ENCODE results near the gene FCN3.

GRCh38 chr1:27364696-27365371 is 9.8 kb downstream of the FCN3 start:
- TF ChIP-seq CTCF (conservative IDR thresholded peaks at IDR 0.05; ENCODE audit: low read length) (no peak), EZH2phosphoT487 (IDR thresholded peaks at IDR 0.05; ENCODE audit: borderline replicate concordance, low read depth, low read length) (no peak)
